HepG2 (cell line): ENCODE results near the gene PLEKHM2. TPM values are rescaled to one million over a fixed set of nuclear protein-coding genes. Genes with fewer than 3 reads are reported as not detected.
A peak's percentile ranks its signal among the peaks of the same experiment; 100 is the strongest.

ENCODE experiments used
- ATAC-seq: fragments of 200-7000 bp; cut with Tn5 transposase; 3 replicates; pipeline ENCODE4 v1.9.1; 2020; ENCODE audit warnings: mild to moderate bottlenecking, moderate library complexity
- BruUV-seq: library from RNA; stranded (reverse); fragments of 400-500 nt; replicated peaks from 2 replicates; lab custom pipeline; 2021; lab: Mats Ljungman, UMichigan
- CTCF ChIA-PET: fragments of 300-600 bp; formaldehyde crosslinking; extraction: SDS; loops from one replicate; lab custom pipeline; 2021; ENCODE audit warnings: low total read pairs, inconsistent platforms, low intra/inter-chr PET ratio; lab: Yijun Ruan, JAX
- POLR2A ChIA-PET: fragments of 350-600 bp; sonication (Branson Sonifier 250); formaldehyde crosslinking; loops from one replicate; lab custom pipeline; 2020; ENCODE audit warnings: antibody characterized with exemption, inconsistent platforms; lab: Yijun Ruan, JAX
- DNase-seq: peaks from one replicate; pipeline ENCODE4 v3.0.0-alpha.2; 2015; ENCODE audit warnings: low spot score
- FAIRE-seq: peaks from 3 replicates; lab custom pipeline; 2011; peaks lifted over from hg19 to GRCh38; lab: Jason Lieb, UNC
- H2AFZ ChIP-seq: one replicate; pipeline ENCODE4 v1.6.1; 2011; ENCODE audit warnings: low read length, inconsistent platforms
- H3K27ac ChIP-seq: fragments of 300-600 bp; 3 replicates; pipeline ENCODE4 v1.8.0; 2011; ENCODE audit warnings: mixed run types, mild to moderate bottlenecking, mixed read lengths, low read length, inconsistent platforms; ENCODE audit not compliant: insufficient read depth; ENCODE audit errors: extremely low read length
- H3K27me3 ChIP-seq, 2 experiments: fragments of 200-600 bp in 1 of 2; 2 replicates in 1 of 2; 3 replicates in 1 of 2; pipeline versions ENCODE4 v1.6.0 to v1.8.0; 2011; ENCODE audit warnings: low read length in 2 of 2, mild to moderate bottlenecking in 2 of 2, moderate library complexity in 2 of 2, inconsistent platforms in 1 of 2; ENCODE audit not compliant: insufficient read depth in 2 of 2, control insufficient read depth in 1 of 2
- H3K36me3 ChIP-seq, 2 experiments: fragments of 200-600 bp in 1 of 2; replicated peaks in 1 of 2; 2 replicates in 1 of 2; 3 replicates in 1 of 2; pipeline versions ENCODE4 v1.5.1 to v1.8.0; 2011; ENCODE audit warnings: low read length in 2 of 2, inconsistent platforms in 1 of 2; ENCODE audit not compliant: insufficient read depth in 2 of 2, control insufficient read depth in 1 of 2
- H3K4me1 ChIP-seq: 2 replicates; pipeline ENCODE4 v1.5.1; 2012; ENCODE audit warnings: low read length, inconsistent platforms; ENCODE audit not compliant: insufficient read depth
- H3K4me2 ChIP-seq: 2 replicates; pipeline ENCODE4 v1.6.0; 2011; ENCODE audit warnings: low read depth, low read length, inconsistent platforms
- H3K4me3 ChIP-seq, 3 experiments: fragments of 200-600 bp in 1 of 3; sonication (generic), shearing (Covaris generic) in 1 of 3; replicated peaks in 1 of 3; 2 replicates each; pipeline ENCODE4 v1.5.1; 2011 to 2016; ENCODE audit warnings: low read length in 3 of 3, inconsistent platforms in 2 of 3, low read depth in 2 of 3, mild to moderate bottlenecking in 2 of 3, control low read depth in 1 of 3, mixed read lengths in 1 of 3; ENCODE audit not compliant: insufficient read depth in 1 of 3
- H3K79me2 ChIP-seq: one replicate; pipeline ENCODE4 v1.6.1; 2011; ENCODE audit warnings: low read length, inconsistent platforms; ENCODE audit not compliant: insufficient read depth
- H3K9ac ChIP-seq: 2 replicates; pipeline ENCODE4 v1.6.0; 2011; ENCODE audit warnings: mild to moderate bottlenecking, low read depth, low read length, inconsistent platforms; ENCODE audit not compliant: insufficient read depth
- H3K9me3 ChIP-seq: 2 replicates; pipeline ENCODE4 v1.5.1; 2012; ENCODE audit warnings: mild to moderate bottlenecking, low read length
- H4K20me1 ChIP-seq: 2 replicates; pipeline ENCODE4 v1.6.0; 2011; ENCODE audit warnings: inconsistent platforms, mild to moderate bottlenecking, low read length, moderate library complexity; ENCODE audit not compliant: insufficient read depth
- AKAP8 ChIP-seq: sonication (generic); formaldehyde crosslinking; IDR thresholded peaks from 2 replicates; pipeline ENCODE4 v1.5.1; 2020; ENCODE audit warnings: mild to moderate bottlenecking, missing genetic modification reagents
- ELF3 ChIP-seq: IDR thresholded peaks from 2 replicates; pipeline ENCODE4 v1.6.1; 2016; ENCODE audit warnings: missing genetic modification reagents, missing compliant biosample characterization
- HNRNPUL1 ChIP-seq: fragments of 200-400 bp; formaldehyde crosslinking; IDR thresholded peaks from 2 replicates; pipeline ENCODE4 v1.6.1; 2017; ENCODE audit warnings: low read depth, mild to moderate bottlenecking, low read length, moderate library complexity
- HOXA5 ChIP-seq: sonication (generic); formaldehyde crosslinking; IDR thresholded peaks from 2 replicates; pipeline ENCODE4 v1.4.0; 2020; ENCODE audit warnings: missing genetic modification reagents
- KLF6 ChIP-seq: IDR thresholded peaks from 2 replicates; pipeline ENCODE4 v1.8.0; 2016; ENCODE audit warnings: missing biosample characterization, missing genetic modification reagents
- NFATC3 ChIP-seq: sonication (generic); formaldehyde crosslinking; IDR thresholded peaks from 2 replicates; pipeline ENCODE4 v1.5.1; 2020; ENCODE audit warnings: mild to moderate bottlenecking, missing genetic modification reagents
- POLR2A ChIP-seq, 2 experiments: IDR thresholded peaks; 2 replicates each; pipeline ENCODE4 v1.6.1; 2011; ENCODE audit warnings: low read depth in 2 of 2, low read length in 2 of 2, mild to moderate bottlenecking in 1 of 2, moderate library complexity in 1 of 2; ENCODE audit not compliant: insufficient read depth in 1 of 2
- SAP130 ChIP-seq: IDR thresholded peaks from 2 replicates; pipeline ENCODE4 v1.6.1; 2016; ENCODE audit warnings: low read depth
- ZFY ChIP-seq: sonication (generic); formaldehyde crosslinking; IDR thresholded peaks from 2 replicates; pipeline ENCODE4 v1.4.0; 2020; ENCODE audit warnings: missing genetic modification reagents
- ZNF121 ChIP-seq: sonication (generic); formaldehyde crosslinking; IDR thresholded peaks from 2 replicates; pipeline ENCODE4 v1.5.0; 2020; ENCODE audit warnings: mild to moderate bottlenecking, missing genetic modification reagents
- ZNF296 ChIP-seq: sonication (generic); formaldehyde crosslinking; conservative IDR thresholded peaks from 2 replicates; pipeline ENCODE4 v1.5.0; 2020; ENCODE audit warnings: mild to moderate bottlenecking, missing genetic modification reagents
- WGBS: methylation state at CpG from one replicate; pipeline ENCODE4 v1.1.6; 2017; ENCODE audit warnings: low lambda C conversion rate; 5-methylcytosine and 5-hydroxymethylcytosine counted together
- in situ Hi-C: cut with HindIII; loops from 2 replicates; pipeline ENCODE4 v1.10.0; 2017; ENCODE audit warnings: low pct_unique_long_range_greater_than_20kb; ENCODE audit not compliant: extremely low pct_ligation_motif_present
- intact Hi-C: fragments of 100-400 bp; cut with micrococcal nuclease; formaldehyde crosslinking; loops from one replicate; pipeline ENCODE4 v1.10.0; 2022; ENCODE audit not compliant: unreplicated experiment
- polyA plus RNA-seq, 8 experiments: library from polyadenylated mRNA; depleted of rRNA in 3 of 8; stranded (reverse) in 7 of 8; unstranded in 1 of 8; fragments of >200 nt; fragmentation: Illumina TruSeq in 4 of 8; extraction: Trizol in 4 of 8; gene quantifications; 2 replicates each; pipeline versions ENCODE4 v1.2.1 to v1.2.3, GENCODE V29; 2011 to 2016; ENCODE audit warnings: low read depth in 4 of 8, missing spikeins in 1 of 8, mixed read lengths in 1 of 8; ENCODE audit not compliant: insufficient read depth in 1 of 8
- total RNA-seq, 5 experiments: library from RNA; depleted of rRNA; stranded (reverse); fragments of >200 nt; fragmentation: Illumina TruSeq; extraction: Trizol; gene quantifications; 2 replicates each; pipeline ENCODE4 v1.2.3, GENCODE V29; 2016; ENCODE audit warnings: low read depth in 1 of 5
- TF ChIP-seq, protein P1 (sequence below): sonication (generic); formaldehyde crosslinking; IDR thresholded peaks from 2 replicates; pipeline ENCODE4 v1.4.0; 2020; ENCODE audit warnings: missing genetic modification reagents, borderline replicate concordance

Gene PLEKHM2
- total and polyA plus RNA-seq, 2 of the 13 experiments (the other 11 are each of a cell fraction or from before 2014, with no cell fraction given), result 16.5 to 27.3 TPM

DNA sequence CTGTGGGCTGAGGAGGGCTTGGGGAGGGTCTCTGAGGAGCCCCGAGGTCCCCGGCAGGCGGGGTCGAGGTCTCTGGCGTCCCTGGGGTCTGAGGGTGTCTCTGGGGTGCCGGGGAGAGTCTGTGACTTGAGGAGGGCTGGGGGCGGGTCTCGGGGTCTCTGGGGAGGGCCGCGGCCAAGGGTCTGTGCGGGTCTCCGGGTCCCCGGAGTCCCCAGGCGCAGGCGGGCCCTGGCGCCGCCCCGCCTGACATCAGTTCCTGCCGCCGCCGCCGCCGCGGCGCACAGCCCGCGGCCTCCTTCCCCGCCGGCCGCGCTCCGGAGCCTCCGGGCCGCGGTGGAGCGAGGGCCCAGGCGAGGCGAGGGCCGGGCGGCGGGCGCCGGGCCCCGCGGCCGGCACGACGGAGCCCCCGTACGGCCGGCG is at the start of gene PLEKHM2 (continued):
- TF ChIP-seq, protein P1, sequence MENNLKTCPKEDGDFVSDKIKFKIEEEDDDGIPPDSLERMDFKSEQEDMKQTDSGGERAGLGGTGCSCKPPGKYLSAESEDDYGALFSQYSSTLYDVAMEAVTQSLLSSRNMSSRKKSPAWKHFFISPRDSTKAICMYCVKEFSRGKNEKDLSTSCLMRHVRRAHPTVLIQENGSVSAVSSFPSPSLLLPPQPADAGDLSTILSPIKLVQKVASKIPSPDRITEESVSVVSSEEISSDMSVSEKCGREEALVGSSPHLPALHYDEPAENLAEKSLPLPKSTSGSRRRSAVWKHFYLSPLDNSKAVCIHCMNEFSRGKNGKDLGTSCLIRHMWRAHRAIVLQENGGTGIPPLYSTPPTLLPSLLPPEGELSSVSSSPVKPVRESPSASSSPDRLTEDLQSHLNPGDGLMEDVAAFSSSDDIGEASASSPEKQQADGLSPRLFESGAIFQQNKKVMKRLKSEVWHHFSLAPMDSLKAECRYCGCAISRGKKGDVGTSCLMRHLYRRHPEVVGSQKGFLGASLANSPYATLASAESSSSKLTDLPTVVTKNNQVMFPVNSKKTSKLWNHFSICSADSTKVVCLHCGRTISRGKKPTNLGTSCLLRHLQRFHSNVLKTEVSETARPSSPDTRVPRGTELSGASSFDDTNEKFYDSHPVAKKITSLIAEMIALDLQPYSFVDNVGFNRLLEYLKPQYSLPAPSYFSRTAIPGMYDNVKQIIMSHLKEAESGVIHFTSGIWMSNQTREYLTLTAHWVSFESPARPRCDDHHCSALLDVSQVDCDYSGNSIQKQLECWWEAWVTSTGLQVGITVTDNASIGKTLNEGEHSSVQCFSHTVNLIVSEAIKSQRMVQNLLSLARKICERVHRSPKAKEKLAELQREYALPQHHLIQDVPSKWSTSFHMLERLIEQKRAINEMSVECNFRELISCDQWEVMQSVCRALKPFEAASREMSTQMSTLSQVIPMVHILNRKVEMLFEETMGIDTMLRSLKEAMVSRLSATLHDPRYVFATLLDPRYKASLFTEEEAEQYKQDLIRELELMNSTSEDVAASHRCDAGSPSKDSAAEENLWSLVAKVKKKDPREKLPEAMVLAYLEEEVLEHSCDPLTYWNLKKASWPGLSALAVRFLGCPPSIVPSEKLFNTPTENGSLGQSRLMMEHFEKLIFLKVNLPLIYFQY (CRISPR knock-in tag), result no peak
- TF ChIP-seq KLF6 (CRISPR knock-in tag) (no peak), NFATC3 (CRISPR knock-in tag) (no peak), POLR2A (IDR thresholded peaks at IDR 0.05; ENCODE audit: insufficient read depth in 1 of 2, low read depth in 2 of 2, low read length in 2 of 2) (peak; percentile 19 to 56; a peak in 1 of 4 replicates), HNRNPUL1 (no peak), HOXA5 (CRISPR knock-in tag) (no peak), ZFY (CRISPR knock-in tag) (peak; percentile 90), SAP130 (CRISPR knock-in tag) (peak; percentile 24; the same call in 1 of the 2 replicates), ELF3 (CRISPR knock-in tag) (0 out of 2 replicates have a peak, but pooled peaks have one; percentile 13)

DNA sequence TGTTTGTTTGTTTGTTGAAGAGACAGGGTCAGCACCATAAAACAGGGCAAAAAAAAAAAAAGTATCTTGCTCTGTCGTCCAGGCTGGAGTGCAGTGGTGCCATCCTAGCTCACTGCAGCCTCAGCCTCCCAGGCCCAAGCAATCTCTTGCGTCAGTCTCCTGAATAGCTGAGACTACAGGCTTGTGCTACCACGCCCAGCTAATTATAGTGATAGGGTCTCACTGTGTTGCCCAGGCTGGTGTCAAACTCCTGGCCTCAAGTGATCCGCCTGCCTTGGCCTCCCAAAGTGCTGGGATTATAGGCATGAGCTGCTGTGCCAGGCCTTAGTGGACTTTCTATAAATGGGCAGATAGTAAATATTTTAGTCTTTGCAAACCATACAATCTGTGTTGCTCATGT is 47.7 kb upstream of the PLEKHM2 start:
- peaks cover 46 to 97% of the 10 kb centered on the region in 2 experiments for H3K36me3 ChIP-seq
- 0 out of 2 replicates have a peak, but pooled peaks cover 3% of the 10 kb centered on the region for H4K20me1 ChIP-seq
- ATAC-seq, result no peak
- H2AFZ ChIP-seq, result no peak overlapping the region
- H3K79me2 ChIP-seq, result peaks cover 4% of the 10 kb centered on the region
- no peaks in the 10 kb centered on the region for H3K27me3 ChIP-seq
- H3K4me1 ChIP-seq, result no peaks in the 10 kb centered on the region
- 100% methylated on average over 3 of the region's 4 CpGs for WGBS
- TF ChIP-seq ZNF121 (CRISPR knock-in tag), result peak; percentile 54
- no peak for TF ChIP-seq AKAP8 (CRISPR knock-in tag)
- no peak for TF ChIP-seq ZNF296
- TF ChIP-seq, all 625 proteins: peak for 1
- in situ Hi-C loops, result no loop called here
- no peak for FAIRE-seq
- BruUV-seq, result no TSS peak
- Histone ChIP-seq H3K4me2 (no peak overlapping the region), H3K27ac (no peak overlapping the region), H3K9me3 (no peaks in the 10 kb centered on the region), H3K9ac (no peak overlapping the region), H3K4me3 (no peak overlapping the region)
- intact Hi-C loops, result no loop called here
- ChIA-PET CTCF (no interaction called here), POLR2A (interaction anchor here (1.0 kb wide), 1 partner anchor 110 kb away, joined by 3 read pairs; the partner anchor contains the start of gene DNAJC16)
- DNase-seq, result no peak
